SU-DHL-6 (cell line): ENCODE measurements around the gene DDX10.

Source experiments
- CTCF ChIP-seq: fragments of 200-600 bp; sonication (generic); IDR thresholded peaks from one replicate; pipeline ENCODE4 v1.5.1; 2017; ENCODE audit warnings: antibody characterized with exemption, mild to moderate bottlenecking, low read length, moderate library complexity; ENCODE audit not compliant: insufficient read depth, poor library complexity, severe bottlenecking
- EZH2phosphoT487 ChIP-seq: fragments of 200-600 bp; sonication (generic), shearing (Covaris generic); conservative IDR thresholded peaks from 2 replicates; pipeline ENCODE4 v1.6.1; 2018; ENCODE audit warnings: mild to moderate bottlenecking, antibody characterized with exemption, low read length, moderate library complexity, mixed read lengths

- TF ChIP-seq CTCF (no peak), EZH2phosphoT487 (no peak)
Observed at GRCh38 chr11:108975641-108976071, 310.8 kb downstream of the DDX10 start.
